ENCODE data around the gene ADAM8.

- TF ChIP-seq, protein P1, sequence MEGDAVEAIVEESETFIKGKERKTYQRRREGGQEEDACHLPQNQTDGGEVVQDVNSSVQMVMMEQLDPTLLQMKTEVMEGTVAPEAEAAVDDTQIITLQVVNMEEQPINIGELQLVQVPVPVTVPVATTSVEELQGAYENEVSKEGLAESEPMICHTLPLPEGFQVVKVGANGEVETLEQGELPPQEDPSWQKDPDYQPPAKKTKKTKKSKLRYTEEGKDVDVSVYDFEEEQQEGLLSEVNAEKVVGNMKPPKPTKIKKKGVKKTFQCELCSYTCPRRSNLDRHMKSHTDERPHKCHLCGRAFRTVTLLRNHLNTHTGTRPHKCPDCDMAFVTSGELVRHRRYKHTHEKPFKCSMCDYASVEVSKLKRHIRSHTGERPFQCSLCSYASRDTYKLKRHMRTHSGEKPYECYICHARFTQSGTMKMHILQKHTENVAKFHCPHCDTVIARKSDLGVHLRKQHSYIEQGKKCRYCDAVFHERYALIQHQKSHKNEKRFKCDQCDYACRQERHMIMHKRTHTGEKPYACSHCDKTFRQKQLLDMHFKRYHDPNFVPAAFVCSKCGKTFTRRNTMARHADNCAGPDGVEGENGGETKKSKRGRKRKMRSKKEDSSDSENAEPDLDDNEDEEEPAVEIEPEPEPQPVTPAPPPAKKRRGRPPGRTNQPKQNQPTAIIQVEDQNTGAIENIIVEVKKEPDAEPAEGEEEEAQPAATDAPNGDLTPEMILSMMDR (IDR thresholded peaks at IDR 0.05), result no peak
- no peak for TF ChIP-seq POLR2A (IDR thresholded peaks at IDR 0.05)
These were observed 23.2 kb downstream of the ADAM8 start for GRCh38 chr10:133253361-133253955.
